H9 (cell line): ENCODE measurements around the gene TMEM30B. TPM values are rescaled to one million over a fixed set of nuclear protein-coding genes. Genes with fewer than 3 reads are reported as not detected.

Source experiments
- DNase-seq: peaks from one replicate; pipeline ENCODE4 v3.0.0-alpha.2; 2017
- H2AFZ ChIP-seq: one replicate; pipeline ENCODE4 v1.6.1; 2013; ENCODE audit warnings: mild to moderate bottlenecking, low read length, control low read depth, moderate library complexity
- H2AK5ac ChIP-seq: 2 replicates; pipeline ENCODE4 v1.6.1; 2013; ENCODE audit warnings: low read length, control low read depth, mixed read lengths; ENCODE audit not compliant: insufficient read length
- H2BK120ac ChIP-seq: one replicate; pipeline ENCODE4 v1.6.1; 2013; ENCODE audit warnings: low read depth, mild to moderate bottlenecking, low read length, control low read depth, inconsistent platforms; ENCODE audit not compliant: poor library complexity, severe bottlenecking
- H2BK12ac ChIP-seq: 2 replicates; pipeline ENCODE4 v1.6.1; 2013; ENCODE audit warnings: low read length, control low read depth, mixed read lengths, low read depth; ENCODE audit not compliant: insufficient read length
- H2BK15ac ChIP-seq: 2 replicates; pipeline ENCODE4 v1.6.1; 2013; ENCODE audit warnings: low read depth, low read length, control low read depth
- H2BK20ac ChIP-seq: one replicate; pipeline ENCODE4 v1.6.1; 2013; ENCODE audit warnings: low read depth, mild to moderate bottlenecking, low read length, control low read depth, inconsistent platforms; ENCODE audit not compliant: poor library complexity, severe bottlenecking
- H2BK5ac ChIP-seq: 2 replicates; pipeline ENCODE4 v1.6.1; 2013; ENCODE audit warnings: low read length, control low read depth, mixed read lengths; ENCODE audit not compliant: insufficient read length
- H3K14ac ChIP-seq: 2 replicates; pipeline ENCODE4 v1.6.1; 2013; ENCODE audit warnings: low read length, control low read depth; ENCODE audit not compliant: insufficient read depth
- H3K18ac ChIP-seq: 2 replicates; pipeline ENCODE4 v1.6.1; 2013; ENCODE audit warnings: low read depth, mild to moderate bottlenecking, mixed read lengths, low read length, control low read depth; ENCODE audit not compliant: insufficient read length
- H3K23ac ChIP-seq: 2 replicates; pipeline ENCODE4 v1.6.1; 2013; ENCODE audit warnings: low read length, control low read depth, mixed read lengths, low read depth; ENCODE audit not compliant: insufficient read length
- H3K23me2 ChIP-seq: 2 replicates; pipeline ENCODE4 v1.6.1; 2013; ENCODE audit warnings: low read depth, mild to moderate bottlenecking, mixed read lengths, low read length, control low read depth; ENCODE audit not compliant: insufficient read length, poor library complexity, severe bottlenecking
- H3K27ac ChIP-seq: 2 replicates; pipeline ENCODE4 v1.5.1; 2013; ENCODE audit warnings: low read length, control low read depth, mixed read lengths, low read depth; ENCODE audit not compliant: insufficient read length
- H3K27me3 ChIP-seq: 2 replicates; pipeline ENCODE4 v1.6.1; 2013; ENCODE audit warnings: low read length, control low read depth, inconsistent platforms; ENCODE audit not compliant: insufficient read depth
- H3K4ac ChIP-seq: 2 replicates; pipeline ENCODE4 v1.6.1; 2013; ENCODE audit warnings: low read depth, mild to moderate bottlenecking, control low read depth, inconsistent platforms, low read length, moderate library complexity
- H3K4me1 ChIP-seq: 2 replicates; pipeline ENCODE4 v1.6.1; 2013; ENCODE audit warnings: low read length, control low read depth, inconsistent platforms; ENCODE audit not compliant: insufficient read depth
- H3K4me2 ChIP-seq: 2 replicates; pipeline ENCODE4 v1.6.1; 2013; ENCODE audit warnings: low read length, control low read depth, mixed read lengths; ENCODE audit not compliant: insufficient read length, insufficient read depth
- H3K56ac ChIP-seq: 2 replicates; pipeline ENCODE4 v1.6.1; 2013; ENCODE audit warnings: low read depth, mild to moderate bottlenecking, mixed read lengths, low read length, control low read depth; ENCODE audit not compliant: insufficient read length
- H3K79me1 ChIP-seq: 2 replicates; pipeline ENCODE4 v1.6.1; 2013; ENCODE audit warnings: low read depth, mild to moderate bottlenecking, moderate library complexity, low read length, control low read depth, inconsistent platforms; ENCODE audit not compliant: insufficient read depth, poor library complexity, severe bottlenecking
- H3K79me2 ChIP-seq: 2 replicates; pipeline ENCODE4 v1.6.1; 2013; ENCODE audit warnings: low read length, control low read depth, inconsistent platforms; ENCODE audit not compliant: insufficient read depth
- H3K9ac ChIP-seq: 2 replicates; pipeline ENCODE4 v1.6.1; 2013; ENCODE audit warnings: low read length, control low read depth, mixed read lengths; ENCODE audit not compliant: insufficient read length; ENCODE audit errors: extremely low read depth
- H3K9me3 ChIP-seq: one replicate; pipeline ENCODE4 v1.6.1; 2013; ENCODE audit warnings: low read depth, low read length, inconsistent platforms; ENCODE audit not compliant: control insufficient read depth
- H3T11ph ChIP-seq: one replicate; pipeline ENCODE4 v1.6.1; 2013; ENCODE audit warnings: mild to moderate bottlenecking, low read length, control low read depth, inconsistent platforms
- H4K20me1 ChIP-seq: one replicate; pipeline ENCODE4 v1.6.1; 2013; ENCODE audit not compliant: control insufficient read depth, insufficient read length, insufficient read depth
- H4K5ac ChIP-seq: 2 replicates; pipeline ENCODE4 v1.6.1; 2013; ENCODE audit warnings: low read depth, mild to moderate bottlenecking, mixed read lengths, low read length, control low read depth; ENCODE audit not compliant: insufficient read length
- H4K8ac ChIP-seq: replicated peaks from 2 replicates; pipeline ENCODE4 v1.6.1; 2013; ENCODE audit warnings: low read length, control low read depth, mixed read lengths, low read depth; ENCODE audit not compliant: insufficient read length
- H4K91ac ChIP-seq: 2 replicates; pipeline ENCODE4 v1.6.1; 2013; ENCODE audit warnings: low read depth, mild to moderate bottlenecking, moderate library complexity, mixed read lengths, low read length, control low read depth; ENCODE audit not compliant: insufficient read length
- H3K27ac Mint-ChIP-seq, 3 experiments: 2 replicates in 2 of 3; 3 replicates in 1 of 3; pipeline ENCODE4 v1.8.0; 2020 to 2021; ENCODE audit warnings: mixed read lengths in 3 of 3, mild to moderate bottlenecking in 1 of 3, moderate library complexity in 1 of 3
- H3K27me3 Mint-ChIP-seq: 2 replicates; pipeline ENCODE4 v1.8.0; 2021; ENCODE audit warnings: low read depth, mild to moderate bottlenecking, moderate library complexity, mixed read lengths
- H3K36me3 Mint-ChIP-seq, 3 experiments: 2 replicates in 2 of 3; 3 replicates in 1 of 3; pipeline ENCODE4 v1.8.0; 2020 to 2021; ENCODE audit warnings: low read depth in 3 of 3, mixed read lengths in 3 of 3; ENCODE audit not compliant: insufficient read depth in 1 of 3
- H3K4me1 Mint-ChIP-seq, 2 experiments: 2 replicates each; pipeline ENCODE4 v1.8.0; 2020; ENCODE audit warnings: mixed read lengths in 2 of 2
- H3K4me3 Mint-ChIP-seq, 2 experiments: 2 replicates in 1 of 2; 3 replicates in 1 of 2; pipeline ENCODE4 v1.8.0; 2020 to 2021; ENCODE audit warnings: mild to moderate bottlenecking in 2 of 2, mixed read lengths in 2 of 2, moderate library complexity in 1 of 2
- H3K9me3 Mint-ChIP-seq, 2 experiments: 2 replicates in 1 of 2; 3 replicates in 1 of 2; pipeline ENCODE4 v1.8.0; 2020; ENCODE audit warnings: mild to moderate bottlenecking in 2 of 2, mixed read lengths in 2 of 2, moderate library complexity in 1 of 2
- CTCF ChIP-seq: fragments of 200-600 bp; sonication (generic); conservative IDR thresholded peaks from 3 replicates; pipeline ENCODE4 v1.8.0; 2021; ENCODE audit warnings: antibody characterized with exemption, mild to moderate bottlenecking
- WGBS: extraction: QIAGEN DNeasy Blood & Tissue Kit; methylation state at CpG from one replicate; pipeline ENCODE4 v1.1.7; 2013; ENCODE audit warnings: missing lambda C conversion rate, low lambda C conversion rate, mixed read lengths; ENCODE audit not compliant: insufficient read length; ENCODE audit errors: extremely low coverage; 5-methylcytosine and 5-hydroxymethylcytosine counted together
- total RNA-seq: library from RNA; stranded (reverse); gene quantifications from 2 replicates; pipeline ENCODE4 v1.2.1, GENCODE V29; 2021

The TMEM30B gene
- total RNA-seq, 1 experiment from 2014 or later, result 12.2 TPM

GRCh38 chr14:61277784-61278183, 3.4 kb downstream of the TMEM30B start:
- Histone ChIP-seq H3K79me2 (no peaks in the 10 kb centered on the region), H3K27ac (no peak overlapping the region), H3K9me3 (no peaks in the 10 kb centered on the region), H3K4me2 (no peak overlapping the region), H3K9ac (no peak overlapping the region), H3K14ac (no peak overlapping the region), H2BK15ac (no peak overlapping the region), H4K91ac (no peak overlapping the region), H3K79me1 (no peaks in the 10 kb centered on the region), H3K23ac (no peak overlapping the region), H2BK5ac (no peak overlapping the region), H3K18ac (no peak overlapping the region), H3T11ph (no peak overlapping the region), H2BK20ac (no peak overlapping the region), H3K4me1 (no peaks in the 10 kb centered on the region), H3K27me3 (no peaks in the 10 kb centered on the region; the same call in 1 of the 2 replicates), H4K8ac (no peak overlapping the region), H2AFZ (no peak overlapping the region), H4K5ac (no peak overlapping the region), H3K56ac (no peak overlapping the region), H3K4ac (no peak overlapping the region), H3K23me2 (peaks cover 11% of the 10 kb centered on the region), H2BK12ac (no peak overlapping the region), H4K20me1 (peaks cover 4% of the 10 kb centered on the region), H2BK120ac (no peak overlapping the region), H2AK5ac (no peak overlapping the region)
- no CpG with 5 or more reads among the region's 4 CpGs for WGBS
- Mint-ChIP-seq H3K4me1 (peaks cover 14 to 15% of the 10 kb centered on the region in 2 experiments), H3K9me3 (no peaks in the 10 kb centered on the region; a peak in 1 of 5 replicates), H3K27ac (no peak overlapping the region), H3K36me3 (peaks cover 0 to 3% (median 2%) of the 10 kb centered on the region in 3 experiments; a peak in 1 of 7 replicates), H3K4me3 (no peak overlapping the region), H3K27me3 (peaks cover 27% of the 10 kb centered on the region)
- DNase-seq, result no peak
- TF ChIP-seq CTCF, result no peak
